D721Med (cell line): ENCODE data around the gene MYRIP.

Source experiments
- DNase-seq: peaks from one replicate; pipeline ENCODE4 v3.0.0; 2011; ENCODE audit warnings: low spot score; ENCODE audit not compliant: insufficient read length
- FAIRE-seq: peaks from 2 replicates; lab custom pipeline; 2011; peaks lifted over from hg19 to GRCh38; lab: Jason Lieb, UNC
- TF ChIP-seq, protein P1 (sequence below): IDR thresholded peaks from 2 replicates; pipeline ENCODE4 v1.5.1; 2012; ENCODE audit warnings: mild to moderate bottlenecking, control low read depth; ENCODE audit not compliant: insufficient read depth; ENCODE audit errors: missing control alignments

Gene MYRIP

DNA sequence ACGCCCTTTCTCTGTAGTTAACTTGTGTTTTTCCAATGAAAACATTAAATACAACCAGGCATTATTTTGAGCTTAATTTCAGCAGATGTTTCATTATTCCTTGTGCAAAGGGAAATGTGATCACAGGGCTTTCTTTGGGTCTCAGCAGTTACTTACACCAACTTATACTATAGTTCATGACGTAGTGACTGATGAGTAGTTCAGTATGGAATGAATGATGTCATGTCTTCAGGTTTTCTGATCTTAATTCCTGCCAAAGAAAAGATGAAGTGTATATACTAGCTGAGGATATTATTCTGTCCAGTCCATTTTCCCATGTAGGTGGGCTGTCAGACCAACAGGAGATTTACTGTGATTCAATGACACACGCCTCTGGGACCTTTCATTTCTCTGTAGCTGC, 61.3 kb downstream of the MYRIP start:
- TF ChIP-seq, protein P1, sequence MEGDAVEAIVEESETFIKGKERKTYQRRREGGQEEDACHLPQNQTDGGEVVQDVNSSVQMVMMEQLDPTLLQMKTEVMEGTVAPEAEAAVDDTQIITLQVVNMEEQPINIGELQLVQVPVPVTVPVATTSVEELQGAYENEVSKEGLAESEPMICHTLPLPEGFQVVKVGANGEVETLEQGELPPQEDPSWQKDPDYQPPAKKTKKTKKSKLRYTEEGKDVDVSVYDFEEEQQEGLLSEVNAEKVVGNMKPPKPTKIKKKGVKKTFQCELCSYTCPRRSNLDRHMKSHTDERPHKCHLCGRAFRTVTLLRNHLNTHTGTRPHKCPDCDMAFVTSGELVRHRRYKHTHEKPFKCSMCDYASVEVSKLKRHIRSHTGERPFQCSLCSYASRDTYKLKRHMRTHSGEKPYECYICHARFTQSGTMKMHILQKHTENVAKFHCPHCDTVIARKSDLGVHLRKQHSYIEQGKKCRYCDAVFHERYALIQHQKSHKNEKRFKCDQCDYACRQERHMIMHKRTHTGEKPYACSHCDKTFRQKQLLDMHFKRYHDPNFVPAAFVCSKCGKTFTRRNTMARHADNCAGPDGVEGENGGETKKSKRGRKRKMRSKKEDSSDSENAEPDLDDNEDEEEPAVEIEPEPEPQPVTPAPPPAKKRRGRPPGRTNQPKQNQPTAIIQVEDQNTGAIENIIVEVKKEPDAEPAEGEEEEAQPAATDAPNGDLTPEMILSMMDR = no peak
- FAIRE-seq (no peak), DNase-seq (no peak)

DNA sequence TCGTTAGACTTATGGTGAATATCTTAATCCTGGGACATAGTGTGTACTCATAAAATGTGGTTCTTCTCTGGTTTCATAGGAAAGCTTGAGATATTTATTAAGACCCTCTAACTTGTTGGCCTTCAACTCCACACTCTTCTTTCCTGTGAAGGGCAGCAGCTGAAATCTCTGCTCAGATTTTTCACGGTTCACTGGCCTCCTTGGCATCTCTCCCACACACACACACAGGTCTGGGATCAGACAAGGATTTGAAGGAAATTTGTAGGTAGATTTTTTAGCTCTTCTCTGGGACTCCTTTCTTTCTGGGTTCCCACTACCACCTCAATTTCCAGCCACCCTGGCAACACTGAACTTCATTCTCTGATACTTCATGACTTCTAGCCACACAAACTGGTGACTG, 70.2 kb downstream of the MYRIP start:
- DNase-seq (no peak), FAIRE-seq (no peak)
- TF ChIP-seq, protein P1 = no peak

DNA sequence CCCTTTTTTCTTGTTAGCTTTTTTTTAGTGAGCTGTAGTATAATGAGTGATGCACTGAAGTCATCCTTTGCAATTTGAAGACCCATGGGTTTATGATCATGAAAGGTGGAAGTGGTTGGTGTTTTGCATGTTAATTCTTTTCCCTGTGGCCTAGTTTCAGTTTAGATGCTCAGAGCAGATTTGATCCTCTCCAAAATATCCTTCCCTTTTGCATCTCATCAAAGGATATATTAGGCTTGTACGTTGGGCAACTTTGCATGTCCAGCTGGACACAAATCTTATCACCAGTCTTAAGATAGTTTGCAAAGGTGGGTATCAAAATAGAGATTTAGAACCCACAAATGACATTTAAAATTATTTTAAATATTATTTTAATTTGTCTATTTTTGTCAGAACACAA, 72.7 kb downstream of the MYRIP start:
- DNase-seq (no peak), FAIRE-seq (no peak)
- TF ChIP-seq, protein P1 = no peak

DNA sequence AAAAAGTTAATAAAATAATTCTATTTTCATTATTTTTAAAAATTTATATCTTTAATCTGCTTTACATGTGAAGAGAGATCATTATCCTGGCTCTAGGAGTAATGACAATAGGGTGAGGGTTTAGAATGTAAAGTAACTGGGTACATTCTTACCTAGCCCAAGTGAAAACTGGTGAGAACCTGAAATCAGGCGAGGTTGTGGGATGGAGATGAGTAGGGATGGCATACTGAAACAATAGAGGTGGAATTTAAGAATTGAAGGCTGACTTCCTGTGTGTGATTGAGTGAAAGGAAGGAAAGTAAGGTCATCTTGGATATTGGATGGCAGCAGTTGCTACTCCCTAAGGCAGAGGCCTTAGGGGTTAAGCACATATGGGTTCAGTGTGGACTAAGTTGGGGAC, 82.7 kb downstream of the MYRIP start:
- TF ChIP-seq, protein P1 = no peak
- DNase-seq = no peak
- no peak for FAIRE-seq

DNA sequence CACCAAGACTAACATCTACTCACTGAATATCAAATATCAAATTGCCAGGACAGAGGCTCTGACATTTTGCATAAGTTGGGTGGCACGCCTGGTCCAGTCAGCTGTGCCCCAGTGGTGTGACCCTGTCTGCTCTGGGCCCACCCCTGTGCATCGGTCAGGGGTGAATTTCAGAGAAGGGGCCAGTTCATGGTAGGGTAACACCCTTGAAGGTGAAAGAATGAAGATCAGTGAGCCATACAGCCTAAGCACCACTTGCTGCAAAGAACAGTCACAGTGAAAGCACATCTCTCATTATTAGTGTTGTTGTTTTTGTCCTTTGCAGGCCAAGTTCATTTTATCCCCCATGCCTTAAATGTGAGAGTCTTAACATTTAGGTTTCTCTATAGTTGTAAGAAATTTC, 86.8 kb downstream of the MYRIP start:
- FAIRE-seq = no peak
- TF ChIP-seq, protein P1 = no peak
- DNase-seq = no peak

DNA sequence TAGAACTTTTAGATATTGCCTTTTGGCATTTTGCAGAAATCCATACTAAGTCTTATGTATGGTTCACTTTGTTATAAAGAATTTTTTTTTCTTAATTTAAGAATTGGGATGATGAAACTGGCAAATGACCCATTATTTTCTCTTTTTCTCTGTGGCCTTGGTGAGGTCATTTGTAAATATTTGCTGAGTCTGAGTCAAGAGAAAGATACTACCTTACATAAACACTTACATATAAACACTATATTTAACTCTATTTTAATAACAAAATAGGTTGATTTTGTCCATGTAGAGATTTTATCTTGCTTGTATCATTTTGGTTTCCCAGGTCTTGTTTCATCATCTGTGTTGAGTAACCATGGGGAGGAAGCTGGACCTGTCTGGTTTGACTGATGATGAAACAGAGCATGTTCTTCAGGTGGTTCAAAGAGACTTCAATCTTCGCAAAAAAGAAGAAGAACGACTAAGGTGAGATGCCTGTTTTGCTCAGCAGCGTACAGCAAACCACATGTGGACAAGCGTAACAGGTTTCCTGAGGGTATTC, 91.1 kb downstream of the MYRIP start:
- FAIRE-seq (no peak), DNase-seq (no peak)
- TF ChIP-seq, protein P1 = no peak

DNA sequence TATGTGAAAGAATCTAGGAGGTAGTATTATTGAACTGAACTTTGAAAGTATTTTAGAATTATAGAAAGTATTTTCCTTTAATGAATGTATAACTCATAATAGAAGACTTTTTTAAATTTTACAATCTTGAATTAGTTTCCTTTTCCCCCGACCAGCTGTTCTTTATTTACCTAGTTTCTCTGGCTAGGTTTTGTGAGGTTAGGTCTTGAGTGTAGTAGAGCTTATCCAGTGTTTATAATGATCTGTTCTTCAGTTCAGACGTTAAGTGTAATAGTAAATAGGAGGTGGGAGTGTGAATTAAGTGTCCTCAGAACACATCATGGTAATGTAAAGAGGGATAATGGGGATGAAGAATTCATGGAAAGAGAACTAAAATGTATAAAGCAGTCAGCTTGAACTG, 93.8 kb downstream of the MYRIP start:
- FAIRE-seq (no peak), DNase-seq (no peak)
- TF ChIP-seq, protein P1 = no peak
